ENCODE measurements around the gene HABP4.
A peak's percentile ranks its signal among the peaks of the same experiment; 100 is the strongest.

HABP4 gene

GRCh38 chr9:96476013-96476412 is 26.0 kb downstream of the HABP4 start:
- no peak for DNase-seq (ENCODE audit: low read depth)
- TF ChIP-seq, protein P1, sequence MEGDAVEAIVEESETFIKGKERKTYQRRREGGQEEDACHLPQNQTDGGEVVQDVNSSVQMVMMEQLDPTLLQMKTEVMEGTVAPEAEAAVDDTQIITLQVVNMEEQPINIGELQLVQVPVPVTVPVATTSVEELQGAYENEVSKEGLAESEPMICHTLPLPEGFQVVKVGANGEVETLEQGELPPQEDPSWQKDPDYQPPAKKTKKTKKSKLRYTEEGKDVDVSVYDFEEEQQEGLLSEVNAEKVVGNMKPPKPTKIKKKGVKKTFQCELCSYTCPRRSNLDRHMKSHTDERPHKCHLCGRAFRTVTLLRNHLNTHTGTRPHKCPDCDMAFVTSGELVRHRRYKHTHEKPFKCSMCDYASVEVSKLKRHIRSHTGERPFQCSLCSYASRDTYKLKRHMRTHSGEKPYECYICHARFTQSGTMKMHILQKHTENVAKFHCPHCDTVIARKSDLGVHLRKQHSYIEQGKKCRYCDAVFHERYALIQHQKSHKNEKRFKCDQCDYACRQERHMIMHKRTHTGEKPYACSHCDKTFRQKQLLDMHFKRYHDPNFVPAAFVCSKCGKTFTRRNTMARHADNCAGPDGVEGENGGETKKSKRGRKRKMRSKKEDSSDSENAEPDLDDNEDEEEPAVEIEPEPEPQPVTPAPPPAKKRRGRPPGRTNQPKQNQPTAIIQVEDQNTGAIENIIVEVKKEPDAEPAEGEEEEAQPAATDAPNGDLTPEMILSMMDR (IDR thresholded peaks at IDR 0.05; ENCODE audit: insufficient read depth, low read depth, low read length, missing control alignments), result no peak
- H3K4me3 ChIP-seq (ENCODE audit: low read length), result no peak overlapping the region

GRCh38 chr9:96476591-96476990 is 26.6 kb downstream of the HABP4 start:
- H3K4me3 ChIP-seq (ENCODE audit: low read length), result no peak overlapping the region
- TF ChIP-seq, protein P1 (IDR thresholded peaks at IDR 0.05; ENCODE audit: insufficient read depth, low read depth, low read length, missing control alignments), result no peak
- peak; percentile 27 for DNase-seq (ENCODE audit: low read depth)

DNA sequence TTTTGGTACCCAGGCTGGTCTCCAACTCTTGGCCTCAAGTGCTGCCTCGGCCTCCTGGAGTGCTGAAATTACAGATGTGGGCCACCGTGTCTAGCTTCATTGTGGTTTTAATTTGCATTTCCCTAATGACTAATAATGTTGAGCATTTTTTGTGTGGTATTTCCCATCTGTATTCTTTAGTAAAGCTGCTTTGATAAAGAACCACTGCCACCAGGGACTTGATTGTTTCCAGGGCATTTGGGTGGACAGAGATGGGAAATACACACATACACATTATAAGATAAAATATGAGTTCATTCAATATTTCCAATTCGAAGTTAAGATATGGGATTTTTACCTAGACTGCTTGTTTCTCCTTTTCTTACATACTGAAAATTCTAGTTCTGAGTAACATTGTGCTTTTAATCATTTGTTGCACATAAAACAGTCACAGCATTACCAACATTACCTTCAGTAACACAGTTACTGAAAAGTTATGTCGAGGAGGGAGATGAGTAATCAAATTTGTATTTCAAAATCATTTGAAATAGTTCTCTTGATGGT is 28.9 kb downstream of the HABP4 start:
- no peak overlapping the region for H3K4me3 ChIP-seq (ENCODE audit: low read length)
- TF ChIP-seq, protein P1 (IDR thresholded peaks at IDR 0.05; ENCODE audit: insufficient read depth, low read depth, low read length, missing control alignments), result no peak
- DNase-seq (ENCODE audit: low read depth), result peak; percentile 20

- TF ChIP-seq, protein P1 (IDR thresholded peaks at IDR 0.05; ENCODE audit: insufficient read depth, low read depth, low read length, missing control alignments), result no peak
- no peak for DNase-seq (ENCODE audit: low read depth)
- no peak overlapping the region for H3K4me3 ChIP-seq (ENCODE audit: low read length)
These were observed 30.8 kb downstream of the HABP4 start for GRCh38 chr9:96480736-96481135.

GRCh38 chr9:96482476-96482875 is 32.5 kb downstream of the HABP4 start:
- no peak for DNase-seq (ENCODE audit: low read depth)

GRCh38 chr9:96483197-96483596 is 33.2 kb downstream of the HABP4 start:
- no peak overlapping the region for H3K4me3 ChIP-seq (ENCODE audit: low read length)
- no peak for DNase-seq (ENCODE audit: low read depth)
- TF ChIP-seq, protein P1 (IDR thresholded peaks at IDR 0.05; ENCODE audit: insufficient read depth, low read depth, low read length, missing control alignments), result no peak

More at GRCh38 chr9:96482476-96482875, 32.5 kb downstream of the HABP4 start:
- TF ChIP-seq, protein P1 (IDR thresholded peaks at IDR 0.05; ENCODE audit: insufficient read depth, low read depth, low read length, missing control alignments), result no peak
- no peak overlapping the region for H3K4me3 ChIP-seq (ENCODE audit: low read length)

DNA sequence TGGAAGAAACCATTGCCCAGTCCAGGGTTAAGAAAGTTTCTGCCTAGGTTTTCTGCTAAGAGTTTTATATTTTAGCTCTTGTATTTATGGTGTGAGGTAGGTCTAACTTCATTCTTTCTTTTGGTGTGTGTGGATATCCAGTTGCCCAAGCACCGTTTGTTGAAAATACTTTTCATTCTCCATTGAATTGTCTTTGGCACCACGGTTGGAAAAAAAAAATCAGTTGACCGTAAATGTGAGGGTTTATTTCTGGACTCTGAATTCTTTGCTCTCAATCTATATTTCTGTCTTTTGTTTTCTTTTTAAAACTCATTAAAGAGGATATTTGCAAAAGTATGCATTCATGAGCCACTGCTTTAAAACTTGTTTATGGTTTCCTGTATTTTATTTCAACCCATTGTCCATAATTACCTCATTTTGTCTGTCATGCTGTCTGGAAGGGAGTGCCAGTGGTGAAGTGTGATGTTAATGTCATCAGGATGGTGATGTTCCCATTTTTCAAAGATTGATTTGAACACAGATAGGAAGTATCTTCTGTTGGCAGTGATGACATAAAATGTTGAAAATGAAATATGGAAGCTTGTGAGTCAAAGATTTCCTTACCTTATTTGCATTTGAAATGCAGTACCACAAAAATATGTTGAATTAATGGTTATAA is 33.9 kb downstream of the HABP4 start:
- TF ChIP-seq, protein P1 (IDR thresholded peaks at IDR 0.05; ENCODE audit: insufficient read depth, low read depth, low read length, missing control alignments), result no peak
- no peak overlapping the region for H3K4me3 ChIP-seq (ENCODE audit: low read length)
- DNase-seq (ENCODE audit: low read depth), result no peak
